NCI-H2196 (cell line): ENCODE measurements around the gene GIT1.

Source experiments
- DNase-seq: peaks from one replicate; lab custom pipeline; 2025; ENCODE audit not compliant: unreplicated experiment; lab: John Stamatoyannopoulos, UW

Gene GIT1

DNA sequence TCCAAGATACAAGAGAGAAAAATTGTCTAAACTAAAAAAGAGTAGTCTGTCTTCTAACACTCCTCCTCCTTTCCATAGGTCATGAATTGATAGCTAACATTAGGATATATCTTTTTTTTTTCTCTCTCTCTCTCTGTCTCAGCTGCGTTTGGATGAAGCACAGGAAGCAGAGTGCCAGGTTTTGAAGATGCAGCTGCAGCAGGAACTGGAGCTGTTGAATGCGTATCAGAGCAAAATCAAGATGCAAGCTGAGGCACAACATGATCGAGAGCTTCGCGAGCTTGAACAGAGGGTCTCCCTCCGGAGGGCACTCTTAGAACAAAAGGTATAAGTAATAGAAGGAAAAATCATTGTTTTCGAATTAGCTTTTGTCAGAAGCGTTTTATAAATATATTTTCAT is 55.5 kb downstream of the GIT1 start:
- DNase-seq, result no peak

- DNase-seq, result no peak
Observed at GRCh38 chr17:29526322-29526721, 63.1 kb downstream of the GIT1 start.

- DNase-seq, result no peak
Observed at GRCh38 chr17:29524692-29525091, 64.8 kb downstream of the GIT1 start.
